B cell (primary cell): ENCODE results near the gene PALM3. TPM values are rescaled to one million over a fixed set of nuclear protein-coding genes. Genes with fewer than 3 reads are reported as not detected.

ENCODE experiments used
- ATAC-seq: fragments of 200-7000 bp; cut with Tn5 transposase; one replicate; pipeline ENCODE4 v1.10.0; 2021; ENCODE audit warnings: low read depth, mild to moderate bottlenecking, moderate number of reproducible peaks, moderate library complexity
- CTCF ChIA-PET: fragments of 350-600 bp; sonication (Branson Sonifier 250); formaldehyde crosslinking; loops from one replicate; lab custom pipeline; 2021; ENCODE audit warnings: antibody characterized with exemption, inconsistent platforms; lab: Charles Lee
- POLR2A ChIA-PET: fragments of 350-600 bp; sonication (Branson Sonifier 250); formaldehyde crosslinking; loops from one replicate; lab custom pipeline; 2021; ENCODE audit warnings: antibody characterized with exemption; lab: Charles Lee
- DNase-seq: peaks from one replicate; pipeline ENCODE4 v3.0.0; 2013
- H2AFZ ChIP-seq: 2 replicates; pipeline ENCODE4 v1.6.1; 2012; ENCODE audit warnings: mild to moderate bottlenecking, low read depth, low read length; ENCODE audit not compliant: insufficient read depth, poor library complexity, severe bottlenecking
- H3K27ac ChIP-seq, 2 donors: 1 replicate in 1 of 2; 2 replicates in 1 of 2; pipeline ENCODE4 v1.5.1; 2012 to 2013; ENCODE audit warnings: low read length in 2 of 2, mild to moderate bottlenecking in 2 of 2, moderate library complexity in 1 of 2
- H3K27me3 ChIP-seq, 4 experiments: fragments of 200-600 bp in 1 of 4; sonication (generic) in 1 of 4; replicated peaks in 1 of 4; 1 replicate in 2 of 4; 2 replicates in 2 of 4; pipeline versions ENCODE4 v1.6.1 to v1.7.0; 2013 to 2016; ENCODE audit warnings: low read length in 3 of 4, mild to moderate bottlenecking in 2 of 4, mixed read lengths in 1 of 4, moderate library complexity in 1 of 4; ENCODE audit not compliant: insufficient read depth in 4 of 4, control insufficient read depth in 3 of 4; ENCODE audit errors: control extremely low read depth in 1 of 4
- H3K36me3 ChIP-seq, 2 experiments: replicated peaks in 1 of 2; 1 replicate in 1 of 2; 2 replicates in 1 of 2; pipeline versions ENCODE4 v1.6.1 to v1.7.1; 2013; ENCODE audit warnings: low read length in 1 of 2; ENCODE audit not compliant: insufficient read depth in 2 of 2, control insufficient read depth in 1 of 2; ENCODE audit errors: control extremely low read depth in 1 of 2, extremely low read depth in 1 of 2
- H3K4me1 ChIP-seq, 2 donors: fragments of 200-600 bp in 1 of 2; sonication (generic) in 1 of 2; 1 replicate in 1 of 2; 2 replicates in 1 of 2; pipeline versions ENCODE4 v1.5.1 to v1.6.1; 2013 to 2017; ENCODE audit warnings: low read length in 2 of 2; ENCODE audit not compliant: control insufficient read depth in 2 of 2, insufficient read depth in 2 of 2
- H3K4me2 ChIP-seq: replicated peaks from 2 replicates; pipeline ENCODE3; 2012; ENCODE audit warnings: mild to moderate bottlenecking, low read depth, low read length; ENCODE audit not compliant: poor library complexity, severe bottlenecking
- H3K4me3 ChIP-seq, 5 experiments: fragments of 200-600 bp in 1 of 5; sonication (generic) in 1 of 5; 1 replicate in 3 of 5; 2 replicates in 2 of 5; pipeline versions ENCODE4 v1.5.1 to v1.7.0; 2011 to 2016; ENCODE audit warnings: low read length in 4 of 5, mild to moderate bottlenecking in 4 of 5, low read depth in 2 of 5, control low read depth in 1 of 5, moderate library complexity in 1 of 5; ENCODE audit not compliant: insufficient read depth in 1 of 5; ENCODE audit errors: control extremely low read depth in 1 of 5, extremely low read depth in 1 of 5
- H3K79me2 ChIP-seq: fragments of 200-600 bp; sonication (generic); one replicate; pipeline ENCODE4 v1.6.0; 2016; ENCODE audit warnings: low read length; ENCODE audit not compliant: control insufficient read depth, insufficient read depth
- H3K9ac ChIP-seq: fragments of 200-600 bp; sonication (generic); 2 replicates; pipeline ENCODE4 v1.6.1; 2017; ENCODE audit warnings: mild to moderate bottlenecking, low read length, moderate library complexity
- H3K9me3 ChIP-seq, 3 donors: one replicate each; pipeline versions ENCODE4 v1.6.1 to v1.7.1; 2013; ENCODE audit warnings: low read length in 2 of 3; ENCODE audit not compliant: control insufficient read depth in 2 of 3, insufficient read depth in 1 of 3; ENCODE audit errors: control extremely low read depth in 1 of 3
- H4K20me1 ChIP-seq: 2 replicates; pipeline ENCODE4 v1.6.0; 2012; ENCODE audit warnings: mild to moderate bottlenecking, low read length; ENCODE audit not compliant: insufficient read depth, control insufficient read depth, poor library complexity, severe bottlenecking
- H3K27ac Mint-ChIP-seq: one replicate; pipeline ENCODE4 v1.8.0; 2021; ENCODE audit warnings: mixed read lengths
- H3K27me3 Mint-ChIP-seq: one replicate; pipeline ENCODE4 v1.8.0; 2021; ENCODE audit warnings: mixed read lengths
- H3K4me1 Mint-ChIP-seq: one replicate; pipeline ENCODE4 v1.8.0; 2021; ENCODE audit warnings: mixed read lengths
- H3K4me3 Mint-ChIP-seq: one replicate; pipeline ENCODE4 v1.8.0; 2021; ENCODE audit warnings: mixed read lengths
- H3K9me3 Mint-ChIP-seq: one replicate; pipeline ENCODE4 v1.8.0; 2022; ENCODE audit warnings: mixed read lengths; ENCODE audit not compliant: insufficient read depth
- CTCF ChIP-seq: fragments of 200-600 bp; IDR thresholded peaks from one replicate; pipeline ENCODE4 v1.8.0; 2022; ENCODE audit warnings: antibody characterized with exemption, mild to moderate bottlenecking
- EZH2 ChIP-seq: IDR thresholded peaks from 2 replicates; pipeline ENCODE4 v1.6.1; 2012; ENCODE audit warnings: borderline replicate concordance, low read depth, mild to moderate bottlenecking, moderate library complexity, low read length; ENCODE audit not compliant: insufficient read depth, poor library complexity, severe bottlenecking
- WGBS: methylation state at CpG from one replicate; pipeline ENCODE4 v1.1.5; 2013; ENCODE audit warnings: missing lambda C conversion rate; ENCODE audit not compliant: insufficient coverage; 5-methylcytosine and 5-hydroxymethylcytosine counted together
- intact Hi-C: fragments of 100-400 bp; cut with micrococcal nuclease; formaldehyde crosslinking; loops from one replicate; pipeline ENCODE4 v1.10.0; 2022
- polyA plus RNA-seq: library from polyadenylated mRNA; depleted of rRNA; stranded (reverse); fragments of >200 nt; gene quantifications from 2 replicates; pipeline ENCODE4 v1.2.3, GENCODE V29; 2012
- total RNA-seq, 2 donors: library from RNA; stranded (reverse); fragments of 120-200 nt in 1 of 2; gene quantifications; 1 replicate in 1 of 2; 2 replicates in 1 of 2; pipeline versions ENCODE4 v1.2.3 to v1.2.4, GENCODE V29; 2013 to 2022

The PALM3 gene
- total and polyA plus RNA-seq, 2 donors (not counting 1 experiment from before 2014, with no cell fraction given) = not detected

GRCh38 chr19:14056741-14057356 lies 5.0 kb downstream of the PALM3 start:
- POLR2A ChIA-PET = interaction anchor here (0.8 kb wide), 1 partner anchor 105 kb away, joined by 6 read pairs; the partner anchor contains the start of gene DCAF15
- WGBS = 44% methylated on average over 17 of the region's 19 CpGs
- peak overlapping the region; percentile 49 for H3K4me3 Mint-ChIP-seq

More at GRCh38 chr19:14056741-14057356, 5.0 kb downstream of the PALM3 start:
- Mint-ChIP-seq H3K9me3 (no peaks in the 10 kb centered on the region), H3K4me1 (peaks cover 18% of the 10 kb centered on the region), H3K27me3 (peaks cover 37% of the 10 kb centered on the region), H3K27ac (no peak overlapping the region)
- CTCF ChIA-PET = interaction anchor here (0.7 to 1.7 kb wide), 6 partner anchors 9 to 184 kb away, joined by 3 to 7 read pairs (median 4); partner anchors contain the start of gene ASF1B
- intact Hi-C loops = no loop called here
- ATAC-seq (no peak), DNase-seq (no peak)
- Histone ChIP-seq H3K4me1 (peaks cover 18 to 22% of the 10 kb centered on the region in 2 donors), H3K9me3 (peaks cover 0 to 14% (median 0%) of the 10 kb centered on the region in 3 donors), H3K27ac (no peak overlapping the region), H3K4me3 (no peak overlapping the region), H3K9ac (no peak overlapping the region), H4K20me1 (peaks cover 4% of the 10 kb centered on the region), H3K36me3 (peaks cover 0 to 13% of the 10 kb centered on the region in 2 experiments), H2AFZ (peak overlapping the region; percentile 22), H3K27me3 (peaks cover 0 to 53% (median 28%) of the 10 kb centered on the region in 4 experiments), H3K4me2 (peak overlapping the region; percentile 70), H3K79me2 (no peaks in the 10 kb centered on the region)
- TF ChIP-seq EZH2 = no peak
- no peak for TF ChIP-seq CTCF
